Esophagus squamous epithelium (tissue), 5 donors: ENCODE results near the gene FBLN7. TPM values are rescaled to one million over a fixed set of nuclear protein-coding genes. Genes with fewer than 3 reads are reported as not detected.
A peak's percentile ranks its signal among the peaks of the same experiment; 100 is the strongest.

Experiments
- DNase-seq: peaks from one replicate; lab custom pipeline; 2025; lab: John Stamatoyannopoulos, UW
- H3K27ac ChIP-seq, 4 donors: fragments of 200-600 bp; sonication (generic); one replicate each; pipeline ENCODE4 v1.5.1; 2016 to 2019; ENCODE audit warnings: mild to moderate bottlenecking in 1 of 4
- H3K27me3 ChIP-seq, 4 donors: fragments of 200-600 bp; sonication (generic); 1 replicate in 3 of 4; 2 replicates in 1 of 4; pipeline versions ENCODE4 v1.5.1 to v1.6.0; 2017 to 2021; ENCODE audit warnings: antibody characterized with exemption in 1 of 4
- H3K36me3 ChIP-seq, 3 donors: fragments of 200-600 bp; sonication (generic); one replicate each; pipeline ENCODE4 v1.5.1; 2016 to 2019
- H3K4me1 ChIP-seq, 3 donors: fragments of 200-600 bp; sonication (generic); one replicate each; pipeline ENCODE4 v1.5.1; 2017 to 2019
- H3K4me3 ChIP-seq, 4 donors: fragments of 200-600 bp; sonication (generic); 1 replicate in 3 of 4; 2 replicates in 1 of 4; pipeline ENCODE4 v1.5.1; 2016 to 2019; ENCODE audit warnings: mild to moderate bottlenecking in 2 of 4, moderate library complexity in 1 of 4
- H3K9me3 ChIP-seq, 3 donors: fragments of 200-600 bp; sonication (generic); one replicate each; pipeline ENCODE4 v1.5.1; 2016 to 2019
- POLR2A ChIP-seq, 4 donors: fragments of 450-650 bp; IDR thresholded peaks; one replicate each; pipeline ENCODE4 v1.6.1; 2017; ENCODE audit warnings: antibody characterized with exemption in 4 of 4, mild to moderate bottlenecking in 4 of 4, moderate library complexity in 3 of 4
- WGBS, 2 donors: methylation state at CpG; one replicate each; pipeline ENCODE4 v1.1.5; 2018; 5-methylcytosine and 5-hydroxymethylcytosine counted together
- intact Hi-C: fragments of 100-400 bp; cut with DNase I; formaldehyde crosslinking; loops from one replicate; pipeline ENCODE4 v1.15.0; 2022
- total RNA-seq, 4 donors: library from RNA; depleted of rRNA; stranded (reverse); fragments of >200 nt; gene quantifications; one replicate each; pipeline ENCODE4 v1.1.0, GENCODE V29; 2016
- TF ChIP-seq, protein P1 (sequence below), 6 experiments: fragments of 450-650 bp in 4 of 6; fragments of 200-600 bp in 2 of 6; sonication (generic) in 2 of 6; IDR thresholded peaks; one replicate each; pipeline ENCODE4 v1.5.1; 2016 to 2019; ENCODE audit warnings: antibody characterized with exemption in 6 of 6, mild to moderate bottlenecking in 4 of 6, moderate library complexity in 4 of 6
- donor health status: DM: yes; HTN: yes; CAD: no.

FBLN7 gene
- total RNA-seq, 4 donors from 2014 or later, result 1.1 to 2.9 (median 2.5) TPM; not detected in 1

DNA sequence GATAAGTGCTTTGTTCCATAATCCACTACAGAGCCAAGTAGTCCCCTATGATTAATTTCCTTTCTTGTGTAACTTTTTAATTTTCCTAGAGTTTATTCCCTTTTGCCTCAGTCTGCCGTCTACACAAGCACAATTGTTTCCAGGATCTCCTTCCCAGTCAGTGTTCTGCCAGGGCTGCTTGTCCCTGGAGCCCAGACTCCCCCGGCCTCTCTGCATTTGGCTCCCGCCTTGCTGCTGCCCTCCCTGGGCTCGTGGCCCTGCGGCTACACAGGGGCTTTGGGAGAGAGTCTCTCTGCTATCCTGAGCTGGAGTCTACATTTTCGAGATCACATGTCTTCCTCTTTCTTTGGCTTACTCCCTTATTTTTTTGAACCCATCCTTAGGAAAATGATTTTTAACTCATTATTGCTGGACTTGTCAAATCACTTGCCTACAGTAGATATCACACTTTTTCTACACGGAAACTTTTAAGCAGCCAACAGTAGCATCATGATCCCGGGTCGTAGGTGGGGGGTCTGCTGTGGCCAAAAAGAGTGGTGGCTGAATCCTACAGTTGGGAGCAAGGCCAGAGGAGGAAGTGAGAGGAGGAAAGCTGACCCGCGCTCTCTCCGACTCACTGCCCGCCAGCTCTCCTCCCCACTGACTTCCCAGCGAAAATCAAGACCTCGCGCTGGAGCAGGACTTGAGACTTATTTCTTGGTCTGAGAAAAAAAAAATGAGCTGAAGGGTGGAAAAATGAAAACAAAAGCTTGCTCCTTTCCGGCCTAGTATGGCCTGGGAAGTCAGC is 9.4 kb downstream of the FBLN7 start:
- Histone ChIP-seq H3K9me3 (no peaks in the 10 kb centered on the region), H3K4me3 (no peak overlapping the region), H3K27ac (no peak overlapping the region), H3K4me1 (no peaks in the 10 kb centered on the region), H3K27me3 (no peaks in the 10 kb centered on the region), H3K36me3 (no peaks in the 10 kb centered on the region)
- TF ChIP-seq POLR2A (IDR thresholded peaks at IDR 0.05), result no peak
- TF ChIP-seq, protein P1, sequence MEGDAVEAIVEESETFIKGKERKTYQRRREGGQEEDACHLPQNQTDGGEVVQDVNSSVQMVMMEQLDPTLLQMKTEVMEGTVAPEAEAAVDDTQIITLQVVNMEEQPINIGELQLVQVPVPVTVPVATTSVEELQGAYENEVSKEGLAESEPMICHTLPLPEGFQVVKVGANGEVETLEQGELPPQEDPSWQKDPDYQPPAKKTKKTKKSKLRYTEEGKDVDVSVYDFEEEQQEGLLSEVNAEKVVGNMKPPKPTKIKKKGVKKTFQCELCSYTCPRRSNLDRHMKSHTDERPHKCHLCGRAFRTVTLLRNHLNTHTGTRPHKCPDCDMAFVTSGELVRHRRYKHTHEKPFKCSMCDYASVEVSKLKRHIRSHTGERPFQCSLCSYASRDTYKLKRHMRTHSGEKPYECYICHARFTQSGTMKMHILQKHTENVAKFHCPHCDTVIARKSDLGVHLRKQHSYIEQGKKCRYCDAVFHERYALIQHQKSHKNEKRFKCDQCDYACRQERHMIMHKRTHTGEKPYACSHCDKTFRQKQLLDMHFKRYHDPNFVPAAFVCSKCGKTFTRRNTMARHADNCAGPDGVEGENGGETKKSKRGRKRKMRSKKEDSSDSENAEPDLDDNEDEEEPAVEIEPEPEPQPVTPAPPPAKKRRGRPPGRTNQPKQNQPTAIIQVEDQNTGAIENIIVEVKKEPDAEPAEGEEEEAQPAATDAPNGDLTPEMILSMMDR (IDR thresholded peaks at IDR 0.05), result no peak
- no peak for DNase-seq
- WGBS, 2 donors, result 86 to 87% methylated on average over 16 of the region's 17 CpGs
- intact Hi-C loops, result no loop called here

GRCh38 chr2:112148477-112148876 is 10.3 kb downstream of the FBLN7 start:
- DNase-seq, result no peak
- Histone ChIP-seq H3K9me3 (no peaks in the 10 kb centered on the region), H3K27me3 (no peaks in the 10 kb centered on the region), H3K36me3 (no peaks in the 10 kb centered on the region), H3K27ac (no peak overlapping the region), H3K4me3 (no peak overlapping the region), H3K4me1 (no peaks in the 10 kb centered on the region)
- intact Hi-C loops, result no loop called here
- no peak for TF ChIP-seq POLR2A (IDR thresholded peaks at IDR 0.05)
- TF ChIP-seq, protein P1 (IDR thresholded peaks at IDR 0.05), result no peak
- 0 to 17% methylated on average over 1 of the region's 2 CpGs for WGBS, 2 donors

DNA sequence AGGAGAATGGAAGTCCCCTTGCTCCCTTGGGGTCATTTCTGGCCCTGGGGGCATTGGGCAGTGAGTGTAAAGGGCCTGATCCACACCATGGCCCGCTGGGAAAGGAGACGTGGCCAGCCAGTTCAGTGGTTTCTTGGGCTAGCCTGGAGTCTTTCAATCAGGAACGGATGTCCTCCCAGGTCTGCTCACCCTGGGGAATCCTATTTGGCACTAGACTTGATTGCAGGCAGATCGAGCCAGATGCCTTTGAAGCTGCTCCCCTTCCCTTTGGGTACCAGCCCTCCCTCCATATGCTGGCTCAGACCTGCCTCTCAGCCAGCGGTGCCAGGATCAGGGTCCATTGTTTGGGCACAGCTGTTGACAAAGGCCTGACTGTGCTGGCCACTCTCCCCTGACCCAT is 11.0 kb downstream of the FBLN7 start:
- DNase-seq, result no peak
- WGBS, 2 donors, result 78 to 91% methylated on average over 3 to 4 of the region's 5 CpGs

GRCh38 chr2:112149866-112150435 is 11.8 kb downstream of the FBLN7 start:
- no peak for DNase-seq

More for the DNA sequence above, 11.0 kb downstream of the FBLN7 start:
- TF ChIP-seq, protein P1 (IDR thresholded peaks at IDR 0.05), result no peak
- TF ChIP-seq POLR2A (IDR thresholded peaks at IDR 0.05), result no peak
- Histone ChIP-seq H3K27me3 (no peaks in the 10 kb centered on the region), H3K27ac (no peak overlapping the region), H3K4me3 (no peak overlapping the region), H3K36me3 (no peaks in the 10 kb centered on the region), H3K9me3 (no peaks in the 10 kb centered on the region), H3K4me1 (no peaks in the 10 kb centered on the region)
- intact Hi-C loops, result no loop called here

More at GRCh38 chr2:112149866-112150435, 11.8 kb downstream of the FBLN7 start:
- 60 to 76% methylated on average over 7 of the region's 7 CpGs for WGBS, 2 donors
- TF ChIP-seq, protein P1 (IDR thresholded peaks at IDR 0.05), result no peak
- no peak for TF ChIP-seq POLR2A (IDR thresholded peaks at IDR 0.05)
- Histone ChIP-seq H3K9me3 (no peaks in the 10 kb centered on the region), H3K27me3 (no peaks in the 10 kb centered on the region), H3K4me3 (no peak overlapping the region), H3K4me1 (no peaks in the 10 kb centered on the region), H3K36me3 (no peaks in the 10 kb centered on the region), H3K27ac (peak overlapping the region in 3 of 4 donors; percentile 7 to 54 (median 9))
- intact Hi-C loops, result no loop called here
